Camera-type eye (tissue), 1 donor: Measurements from ENCODE around the gene MAML3. TPM values are rescaled to one million over a fixed set of nuclear protein-coding genes. Genes with fewer than 3 reads are reported as not detected.

ENCODE experiments used
- total RNA-seq: library from RNA; depleted of rRNA; stranded (reverse); fragments of >200 nt; gene quantifications from one replicate; pipeline ENCODE4 v1.2.3, GENCODE V29; 2014

The MAML3 gene
- 17.6 TPM for total RNA-seq

GRCh38 chr4:140153718-140154571 is at the start of gene MAML3:
Gene MAML3, minus strand, starts transcription at chr4:140154184. Its CDS starts 857 bp downstream, at chr4:140153327.

Other genes starting within 250 kb of the MAML3 start
- 92.4 TPM for gene SCOC, start 219.5 kb upstream of the MAML3 start, total RNA-seq